ENCODE measurements around the gene ADCY3. TPM values are rescaled to one million over a fixed set of nuclear protein-coding genes. Genes with fewer than 3 reads are reported as not detected.

ADCY3 gene
- total and polyA plus RNA-seq, 12 donors = 8.0 to 72.0 (median 35.1) TPM

GRCh38 chr2:24816884-24817283, 103.2 kb downstream of the ADCY3 start:
- no peaks in the 10 kb centered on the region for H3K27me3 ChIP-seq
- H3K4me3 ChIP-seq = no peak overlapping the region
- peak in 4 of 7 donors; percentile 29 to 59 (median 55) for DNase-seq
- H3K27ac ChIP-seq = peak overlapping the region in 1 of 5 donors; percentile 20
- H3K4me1 ChIP-seq (replicated peaks in 1 of 2) = peaks cover 8 to 20% of the 10 kb centered on the region in 2 donors
- peaks cover 0 to 25% of the 10 kb centered on the region in 2 donors for H3K36me3 ChIP-seq (replicated peaks in 1 of 2)
- no peak for TF ChIP-seq POLR2A (IDR thresholded peaks at IDR 0.05)
- no peak for TF ChIP-seq CTCF (IDR thresholded peaks at IDR 0.05)
- intact Hi-C loops (cut with DNase I) = no loop called here
- 46 to 76% (median 61%) methylated on average over 4 of the region's 4 CpGs for WGBS, 4 donors
- H3K9me3 ChIP-seq (replicated peaks in 1 of 3) = no peaks in the 10 kb centered on the region

GRCh38 chr2:24816404-24816803, 103.6 kb downstream of the ADCY3 start:
- Histone ChIP-seq H3K27ac (peak overlapping the region in 1 of 5 donors; percentile 20), H3K9me3 (replicated peaks in 1 of 3) (no peaks in the 10 kb centered on the region), H3K36me3 (replicated peaks in 1 of 2) (peaks cover 0 to 24% of the 10 kb centered on the region in 2 donors), H3K27me3 (no peaks in the 10 kb centered on the region), H3K4me1 (replicated peaks in 1 of 2) (peaks cover 8 to 20% of the 10 kb centered on the region in 2 donors), H3K4me3 (no peak overlapping the region)
- DNase-seq = peak in 1 of 7 donors; percentile 9
- intact Hi-C loops (cut with DNase I) = no loop called here
- TF ChIP-seq POLR2A (IDR thresholded peaks at IDR 0.05) (no peak), CTCF (IDR thresholded peaks at IDR 0.05) (no peak)
- WGBS, 4 donors = 82 to 96% (median 94%) methylated on average over 6 of the region's 6 CpGs

- Histone ChIP-seq H3K9me3 (replicated peaks in 1 of 3) (no peaks in the 10 kb centered on the region), H3K27ac (no peak overlapping the region), H3K27me3 (no peaks in the 10 kb centered on the region), H3K36me3 (replicated peaks in 1 of 2) (peaks cover 0 to 14% of the 10 kb centered on the region in 2 donors), H3K4me3 (no peak overlapping the region), H3K4me1 (replicated peaks in 1 of 2) (peaks cover 8 to 20% of the 10 kb centered on the region in 2 donors)
- DNase-seq = no peak
- no peak for TF ChIP-seq CTCF (IDR thresholded peaks at IDR 0.05)
- WGBS, 4 donors = 96 to 100% (median 98%) methylated on average over 4 of the region's 4 CpGs
- intact Hi-C loops (cut with DNase I) = no loop called here
Observed at GRCh38 chr2:24815171-24815570, 104.9 kb downstream of the ADCY3 start.

- intact Hi-C loops (cut with DNase I) = no loop called here
- TF ChIP-seq CTCF (IDR thresholded peaks at IDR 0.05) (no peak), POLR2A (IDR thresholded peaks at IDR 0.05) (no peak)
- Histone ChIP-seq H3K27ac (no peak overlapping the region), H3K4me1 (replicated peaks in 1 of 2) (peaks cover 8 to 20% of the 10 kb centered on the region in 2 donors), H3K9me3 (replicated peaks in 1 of 3) (no peaks in the 10 kb centered on the region), H3K27me3 (no peaks in the 10 kb centered on the region), H3K4me3 (no peak overlapping the region), H3K36me3 (replicated peaks in 1 of 2) (peaks cover 0 to 7% of the 10 kb centered on the region in 2 donors)
- 78 to 86% (median 82%) methylated on average over 4 of the region's 4 CpGs for WGBS, 4 donors
- no peak for DNase-seq
Observed at GRCh38 chr2:24814516-24814915, 105.5 kb downstream of the ADCY3 start.

Data from adrenal gland (tissue), 12 donors.